Medulla oblongata (tissue), 1 donor: ENCODE results near the gene POLR3A.

ENCODE experiments used
- DNase-seq: peaks from one replicate; pipeline ENCODE4 v3.0.0-alpha.2; 2015; ENCODE audit errors: extremely low spot score

Gene POLR3A

DNA sequence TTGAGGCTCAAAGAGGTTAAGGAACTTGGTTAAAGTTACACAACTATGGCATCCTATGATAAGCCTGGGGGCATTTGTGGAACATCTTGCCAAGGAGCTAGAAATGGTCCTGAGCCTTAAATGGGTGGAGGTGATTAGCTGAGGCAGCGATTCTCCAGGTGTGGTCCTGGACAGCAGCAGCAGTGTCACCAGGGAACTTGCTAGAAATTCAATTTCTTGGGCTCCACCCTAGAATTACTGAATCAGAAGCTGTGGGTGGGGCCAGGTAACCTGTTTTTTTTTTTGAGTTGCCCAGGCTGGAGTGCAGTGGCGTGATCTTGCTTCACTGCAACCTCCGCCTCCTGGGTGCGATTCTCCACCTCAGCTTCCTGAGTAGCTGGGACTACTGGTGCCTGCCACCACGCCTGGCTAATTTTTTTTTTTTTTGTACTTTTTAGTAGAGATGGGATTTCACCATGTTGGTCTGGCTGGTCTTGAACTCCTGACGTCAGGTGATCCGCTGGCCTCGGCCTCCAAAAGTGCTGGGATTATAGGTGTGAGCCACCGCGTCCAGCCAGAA lies 17.5 kb upstream of the POLR3A start:
- DNase-seq, result no peak

DNA sequence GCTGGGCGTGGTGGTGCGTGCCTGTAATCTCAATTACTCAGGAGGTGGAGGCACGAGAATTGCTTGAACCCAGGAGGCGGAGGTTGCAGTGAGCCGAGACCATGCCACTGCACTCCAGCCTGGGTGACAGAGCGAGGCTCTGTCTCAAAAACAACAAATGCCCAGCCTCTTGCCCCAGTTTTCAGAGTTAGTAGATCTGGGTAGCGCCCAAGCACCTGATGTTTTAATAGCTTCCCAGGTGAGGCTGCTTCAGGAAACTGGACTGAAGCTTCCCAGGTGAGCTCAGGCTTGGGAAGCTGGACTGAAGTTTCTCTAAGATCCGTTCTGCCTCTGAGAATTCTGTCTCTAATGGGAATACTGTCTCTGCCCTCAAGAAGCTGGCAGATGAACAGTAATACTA lies 16.5 kb upstream of the POLR3A start:
- DNase-seq, result no peak

DNA sequence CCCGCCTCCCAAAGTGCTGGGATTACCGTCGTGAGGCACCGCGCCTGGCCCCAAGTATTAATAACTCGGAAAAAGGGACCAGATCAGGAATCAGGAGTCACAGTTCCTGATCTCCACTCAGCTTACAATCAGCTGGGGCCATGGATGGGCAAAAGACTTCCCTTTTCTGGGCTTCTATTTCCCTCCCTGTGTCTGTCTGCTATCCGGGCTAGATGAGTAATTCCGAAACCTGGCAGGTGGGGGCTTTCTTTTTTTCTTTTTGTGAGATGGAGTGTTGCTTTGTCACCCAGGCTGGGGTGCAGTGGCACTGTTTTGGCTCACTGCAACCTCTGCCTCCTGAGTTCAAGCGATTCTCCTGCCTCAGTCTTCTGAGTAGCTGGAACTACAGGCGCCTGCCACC lies 15.9 kb upstream of the POLR3A start:
- DNase-seq, result peak; percentile 73

DNA sequence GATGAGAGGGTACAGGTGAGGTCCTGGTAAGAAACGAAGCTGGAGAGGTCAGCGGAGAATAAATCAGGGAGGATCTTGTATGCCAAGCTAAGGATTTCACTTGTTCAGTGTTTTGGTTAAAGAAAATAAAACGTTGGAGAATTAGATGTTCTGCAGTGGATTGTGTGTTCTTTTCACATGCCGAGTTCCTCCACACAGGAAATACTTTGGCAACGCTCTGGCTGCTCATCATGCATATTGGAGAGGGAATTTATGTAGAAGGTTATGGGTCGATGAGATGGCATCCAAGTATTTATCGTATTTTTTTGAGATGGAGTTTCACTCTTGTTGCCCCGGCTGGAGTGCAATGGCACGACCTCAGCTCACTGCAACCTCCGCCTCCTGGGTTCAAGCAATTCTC lies 15.4 kb upstream of the POLR3A start:
- no peak for DNase-seq

DNA sequence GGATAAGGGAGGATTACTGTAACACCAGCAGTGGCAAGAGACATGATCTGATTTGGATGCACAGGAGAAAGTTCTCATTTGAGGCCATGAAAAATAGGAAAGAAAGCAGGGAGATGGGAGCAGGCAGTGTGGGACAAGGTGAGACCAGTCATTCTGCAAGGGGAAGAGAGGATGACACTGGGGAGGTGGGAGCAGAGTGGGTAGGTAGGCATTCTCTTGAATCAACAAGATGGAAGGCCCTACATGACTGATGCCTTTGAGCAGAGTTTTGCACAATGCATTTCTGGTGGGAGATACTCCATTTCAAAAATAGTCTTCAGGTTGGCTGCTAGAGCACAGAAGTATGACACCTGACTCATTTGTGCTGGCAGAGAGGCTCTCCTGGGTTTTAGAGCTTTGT lies 14.9 kb upstream of the POLR3A start:
- DNase-seq, result no peak

DNA sequence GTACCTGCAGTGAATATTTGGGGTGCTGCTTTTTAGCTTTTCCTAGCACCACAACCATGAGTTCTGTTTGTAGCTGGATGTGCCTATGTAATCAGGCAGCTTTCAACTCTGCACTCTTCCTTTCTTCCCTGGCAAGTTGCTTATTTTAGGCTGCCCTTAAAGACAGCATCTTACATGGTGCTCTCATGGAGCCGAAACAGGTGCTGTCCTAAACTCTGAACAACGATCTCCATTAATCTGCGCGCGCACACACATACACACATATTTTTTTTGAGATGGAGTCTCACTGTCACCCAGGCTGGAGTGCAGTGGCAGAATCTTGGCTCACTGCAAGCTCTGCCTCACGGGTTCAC lies 13.4 kb upstream of the POLR3A start:
- no peak for DNase-seq

DNA sequence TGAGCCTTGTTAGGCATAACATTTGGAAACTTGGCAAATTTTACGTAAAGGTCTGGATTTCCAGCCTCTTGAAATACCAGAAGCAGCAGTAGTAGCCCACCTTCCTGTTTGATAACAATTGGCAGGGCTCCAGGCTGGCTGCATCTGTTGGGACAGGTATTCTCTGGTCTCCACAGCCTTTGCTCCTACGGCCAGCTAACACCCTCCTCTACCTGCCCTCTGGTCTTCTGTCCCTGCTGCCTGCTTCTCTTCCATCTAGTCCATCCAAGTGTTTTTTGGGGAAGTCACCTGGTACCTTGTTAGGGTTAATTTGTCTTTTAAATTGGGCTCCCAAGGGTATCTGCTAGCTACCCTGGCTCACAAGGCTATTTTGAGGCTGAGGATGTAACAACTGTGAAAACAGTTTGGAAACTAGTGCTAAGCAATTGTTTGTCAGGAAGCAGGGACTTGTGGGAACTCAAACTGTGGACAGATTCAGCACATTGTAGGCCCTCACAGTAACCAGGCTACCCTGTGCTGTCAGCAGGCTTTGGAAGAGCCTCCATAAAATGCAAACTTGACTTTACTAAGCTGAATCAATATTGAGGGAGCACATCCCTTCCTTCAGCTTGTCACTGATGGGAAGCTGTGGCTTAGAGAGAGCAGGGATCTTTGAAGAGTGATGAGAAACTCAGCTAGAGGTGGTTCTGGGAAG lies 12.9 kb upstream of the POLR3A start:
- no peak for DNase-seq

DNA sequence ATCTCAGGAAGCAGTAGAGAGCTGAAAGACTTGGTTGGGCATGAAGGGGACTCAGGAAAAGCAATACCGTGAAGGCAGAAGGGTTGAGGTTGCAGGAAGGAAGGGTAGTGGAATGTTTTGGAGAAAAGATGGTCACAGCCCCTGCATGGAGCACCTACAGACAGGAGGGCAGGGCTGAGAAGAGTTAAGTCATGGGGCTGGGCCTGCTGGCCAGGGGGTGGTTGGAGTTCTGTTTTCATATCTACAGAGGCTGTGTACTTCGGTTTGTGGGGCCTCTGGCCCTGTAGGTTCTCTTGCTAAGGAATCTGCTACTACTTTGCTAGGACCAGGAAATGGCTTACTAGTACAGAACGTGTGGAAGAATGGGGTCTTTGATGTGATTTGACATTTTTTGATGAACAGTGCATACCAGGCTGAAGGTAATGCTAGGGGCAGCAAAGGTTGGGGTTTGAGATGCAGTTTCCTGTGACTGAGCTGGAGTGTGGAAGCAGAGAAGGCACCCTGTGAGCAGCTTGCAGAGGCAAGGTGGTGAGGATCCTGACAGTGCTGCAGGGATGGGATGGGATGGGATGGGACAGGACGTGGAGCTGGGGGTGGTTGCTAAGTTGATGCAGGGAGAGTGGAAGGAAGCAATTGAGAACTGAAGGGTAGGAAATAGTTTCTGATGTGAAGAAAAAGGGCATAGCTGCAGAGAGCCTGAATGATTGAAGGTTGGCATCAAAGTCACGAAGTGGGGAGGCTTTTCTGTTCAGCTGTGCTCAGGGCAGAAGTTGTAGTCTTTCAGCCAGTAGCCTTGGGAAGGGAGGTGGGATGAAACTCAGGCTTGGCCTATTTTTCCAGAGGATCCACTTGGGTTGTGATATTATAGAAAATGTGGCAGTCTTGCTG lies 12.1 kb upstream of the POLR3A start:
- no peak for DNase-seq

DNA sequence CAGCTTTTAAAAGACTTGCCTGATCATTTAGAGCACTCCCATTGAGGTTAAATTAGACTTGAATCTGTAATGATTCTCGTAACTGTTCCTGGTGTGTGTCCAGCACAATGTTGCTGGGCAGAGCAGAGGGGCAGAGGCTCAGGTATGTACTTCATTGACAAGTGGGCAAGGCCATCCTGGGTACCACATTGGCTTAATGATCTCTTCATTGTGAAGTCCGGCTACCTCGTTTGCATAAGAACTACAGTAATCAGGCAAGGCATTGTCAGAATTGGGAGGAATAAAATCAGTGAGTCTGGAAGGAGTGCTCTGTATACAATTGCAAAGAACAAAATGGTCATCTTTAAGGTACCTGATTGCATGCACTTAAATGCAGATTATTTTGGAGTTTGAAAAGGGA lies 10.4 kb upstream of the POLR3A start:
- no peak for DNase-seq

DNA sequence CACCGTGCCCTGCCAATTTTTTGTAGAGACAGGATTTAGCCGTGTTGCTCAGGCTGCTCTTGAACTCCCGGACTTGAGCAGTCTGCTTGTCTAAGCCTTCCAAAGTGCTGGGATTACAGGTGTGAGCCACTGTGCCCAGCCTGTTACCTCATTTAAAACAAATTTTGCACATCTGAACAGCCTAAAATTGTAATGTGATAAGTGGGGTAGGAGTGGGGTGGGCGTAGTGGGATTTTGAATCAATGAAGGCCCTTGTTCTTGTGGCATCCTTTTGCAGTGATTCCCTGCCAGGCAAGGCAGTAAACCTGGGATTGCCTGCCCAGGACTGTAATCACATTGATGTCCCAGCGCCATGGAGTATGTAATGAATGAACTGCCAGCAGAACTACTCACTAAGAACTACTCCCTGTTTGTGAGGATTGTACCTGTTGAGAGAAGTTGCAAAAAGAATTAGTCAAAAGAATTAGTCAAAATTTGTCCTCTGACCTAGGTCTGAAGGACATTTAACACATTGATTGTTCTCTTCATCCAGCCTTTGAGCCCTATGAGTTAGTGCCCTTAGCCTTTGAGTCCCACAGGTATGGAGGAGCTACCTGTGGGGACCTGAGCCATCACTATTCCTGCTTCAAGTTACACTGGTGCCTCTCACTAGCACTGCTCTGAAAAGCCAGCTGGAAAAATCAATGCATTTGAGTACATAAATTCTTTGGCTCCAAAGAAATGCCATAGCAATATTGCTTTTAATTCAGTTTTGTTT lies 9.7 kb upstream of the POLR3A start:
- DNase-seq, result no peak

DNA sequence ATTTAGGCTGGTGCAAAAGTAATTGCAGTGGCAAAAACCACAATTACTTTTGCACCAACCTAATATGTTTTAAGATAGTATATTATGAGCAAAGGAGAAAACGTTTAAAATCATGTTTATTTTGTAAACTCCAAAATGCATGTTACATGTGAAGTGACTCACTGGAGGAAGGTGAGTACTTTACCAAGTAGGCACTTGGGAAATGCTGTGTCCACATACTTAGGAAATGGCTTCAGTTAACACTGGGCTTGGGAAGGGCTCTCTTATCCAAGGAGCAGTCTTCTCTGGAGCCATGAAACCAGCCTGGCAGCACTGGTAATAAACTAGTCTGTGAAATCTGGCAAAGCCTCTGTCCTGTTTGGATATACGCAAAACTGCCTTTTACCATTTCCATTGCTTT lies 8.8 kb upstream of the POLR3A start:
- DNase-seq, result no peak

DNA sequence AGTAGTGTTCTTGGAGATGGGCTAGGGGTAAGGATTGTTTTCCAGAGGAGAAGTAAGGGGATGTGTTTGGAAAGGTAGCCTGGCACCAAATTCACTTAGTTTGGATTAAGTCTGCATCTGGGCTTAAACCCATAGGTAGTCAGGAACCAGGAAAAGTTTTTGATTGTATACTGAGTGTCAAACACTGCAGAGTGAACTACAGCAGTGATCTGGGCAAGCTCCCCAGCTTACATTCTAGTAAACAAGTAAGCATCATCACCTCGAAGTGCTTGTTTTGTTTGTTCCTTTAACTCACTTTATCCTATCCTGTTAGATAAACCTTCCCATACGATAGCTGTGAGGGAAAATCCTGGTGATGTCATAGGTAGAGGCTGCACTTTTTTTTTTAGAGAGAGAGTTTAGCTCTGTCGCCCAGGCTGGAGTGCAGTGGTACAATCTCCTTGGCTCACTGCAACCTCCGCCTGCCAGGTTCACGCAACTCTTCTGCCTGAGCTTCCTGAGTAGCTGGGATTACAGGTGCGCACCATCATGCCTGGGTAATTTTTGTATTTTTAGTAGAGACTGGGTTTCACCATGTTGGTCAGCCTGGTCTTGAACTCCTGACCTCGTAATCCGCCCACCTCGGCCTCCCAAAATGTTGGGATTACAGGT lies 6.7 kb upstream of the POLR3A start:
- no peak for DNase-seq

DNA sequence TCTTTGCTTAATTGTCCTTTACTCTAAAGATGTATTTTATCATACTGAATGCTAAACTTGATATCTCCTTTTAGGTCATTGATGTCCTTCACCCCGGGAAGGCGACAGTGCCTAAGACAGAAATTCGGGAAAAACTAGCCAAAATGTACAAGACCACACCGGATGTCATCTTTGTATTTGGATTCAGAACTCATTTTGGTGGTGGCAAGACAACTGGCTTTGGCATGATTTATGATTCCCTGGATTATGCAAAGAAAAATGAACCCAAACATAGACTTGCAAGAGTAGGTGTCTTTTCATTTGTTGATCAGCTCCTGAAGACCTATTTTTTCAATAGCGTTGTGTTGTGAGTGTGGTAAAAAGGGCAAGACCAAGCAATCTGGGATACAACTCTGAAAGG lies 6.1 kb upstream of the POLR3A start:
- no peak for DNase-seq

DNA sequence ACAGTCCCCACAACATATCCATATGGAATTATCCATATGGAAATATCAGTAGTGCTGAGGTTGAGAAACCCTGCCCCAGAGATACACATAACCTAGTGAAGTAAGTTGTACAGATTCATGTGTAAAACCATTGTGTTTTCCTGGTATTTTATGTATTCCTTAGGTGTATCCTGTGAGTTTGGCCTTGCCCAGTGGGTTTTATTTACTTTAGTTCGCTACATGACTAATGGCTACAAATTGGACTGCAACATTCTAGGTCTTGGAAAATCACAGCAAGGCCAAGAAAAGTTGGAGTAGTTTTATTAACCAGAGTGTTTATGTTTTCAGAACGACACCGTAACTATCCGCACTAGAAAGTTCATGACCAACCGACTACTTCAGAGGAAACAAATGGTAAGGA lies 5.7 kb upstream of the POLR3A start:
- DNase-seq, result no peak

DNA sequence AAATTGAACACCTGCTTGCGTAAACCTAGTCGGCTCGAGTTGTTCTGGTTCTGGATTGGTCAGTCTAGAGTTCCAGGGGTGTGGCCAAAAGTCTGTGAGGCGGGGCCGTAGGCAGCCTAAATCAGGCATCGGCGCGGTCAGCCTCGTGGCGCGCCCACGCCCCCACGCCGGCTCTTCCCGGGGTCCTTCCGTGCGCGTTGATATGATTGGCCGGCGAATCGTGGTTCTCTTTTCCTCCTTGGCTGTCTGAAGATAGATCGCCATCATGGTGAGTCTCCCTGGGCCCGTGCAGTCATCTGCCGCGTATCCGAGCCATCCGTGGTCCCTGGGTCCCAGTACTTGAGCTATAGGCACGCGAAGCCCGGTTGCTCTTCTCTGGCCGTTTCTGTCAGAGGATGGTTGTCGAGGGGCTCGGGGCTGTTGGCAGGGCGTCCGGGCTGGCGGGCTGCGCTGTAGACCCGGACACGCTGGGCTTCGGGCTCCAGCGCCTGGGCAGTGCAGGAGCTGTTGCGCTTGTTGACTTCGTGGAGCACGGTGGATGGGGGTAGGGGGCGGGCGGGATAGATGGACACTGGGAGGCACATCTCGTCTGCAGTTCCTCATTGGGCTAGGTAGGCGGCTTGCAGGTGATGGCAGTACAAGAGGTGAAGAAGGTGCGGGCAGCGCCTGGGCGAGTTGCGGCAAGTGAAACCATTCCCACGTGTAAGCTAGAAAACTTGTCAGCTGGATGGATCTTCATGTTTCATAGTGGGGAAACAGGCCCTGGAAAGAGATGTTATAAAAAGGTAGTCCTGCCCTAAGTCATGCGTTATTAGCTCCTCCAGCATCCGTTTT lies 4.5 kb upstream of the POLR3A start, which contains the start of gene RPS24:
RPS24 (plus strand) TSS at position 227 of the 834 bp plus-strand sequence; CDS start at position 266, 39 bp downstream.
- peak; percentile 97 for DNase-seq

DNA sequence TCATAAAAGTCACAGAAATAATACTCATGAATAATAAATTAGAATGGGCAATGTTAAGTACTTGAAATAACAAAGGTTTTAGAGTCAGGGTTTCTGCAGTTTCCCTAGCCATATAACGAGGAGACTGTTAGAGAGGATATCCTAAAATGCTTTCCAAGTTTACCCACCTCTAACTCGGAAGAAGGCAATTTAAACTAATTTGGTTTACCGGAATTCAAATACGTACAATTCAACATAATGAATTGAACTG lies 4.0 kb upstream of the POLR3A start:
- no peak for DNase-seq

DNA sequence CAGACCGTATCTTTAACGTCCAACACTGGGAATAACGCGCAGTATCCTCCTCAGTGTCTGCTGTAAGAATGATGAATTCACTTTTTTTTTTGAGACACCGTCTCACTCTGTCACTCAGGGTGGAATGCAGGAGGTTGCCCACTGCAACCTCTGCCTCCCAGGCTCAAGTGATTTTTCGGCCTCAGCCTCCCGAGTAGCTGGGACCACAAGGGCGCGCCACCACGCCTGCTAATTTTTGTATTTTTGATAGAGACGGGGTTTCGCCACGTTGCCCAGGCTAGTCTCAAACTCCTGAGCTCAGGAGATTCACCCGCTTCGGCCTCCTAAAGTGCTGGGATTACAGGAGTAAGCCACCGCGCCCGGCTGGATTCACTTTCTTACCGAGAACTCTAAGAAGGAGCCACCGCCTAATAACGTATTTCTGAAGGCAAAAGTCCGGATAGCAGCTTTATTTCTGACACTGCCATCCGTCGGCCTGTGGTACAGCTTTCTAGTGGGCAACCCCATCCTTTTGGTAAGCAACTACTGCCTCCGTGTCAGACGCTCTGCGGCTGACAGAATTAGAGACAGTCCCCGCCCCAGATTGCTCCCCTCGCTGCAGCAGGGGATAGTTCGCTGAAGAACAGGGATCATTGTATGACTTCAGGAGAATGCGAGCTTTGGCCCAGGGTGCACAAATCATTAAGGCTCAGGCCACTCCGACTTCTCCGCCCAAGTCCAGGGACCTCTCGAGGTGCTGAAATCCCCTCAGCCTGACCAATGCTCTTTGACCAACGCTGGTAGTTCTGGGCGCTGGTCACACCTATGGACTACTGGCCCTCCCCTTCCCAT lies 662 bp downstream of the POLR3A start:
- no peak for DNase-seq

DNA sequence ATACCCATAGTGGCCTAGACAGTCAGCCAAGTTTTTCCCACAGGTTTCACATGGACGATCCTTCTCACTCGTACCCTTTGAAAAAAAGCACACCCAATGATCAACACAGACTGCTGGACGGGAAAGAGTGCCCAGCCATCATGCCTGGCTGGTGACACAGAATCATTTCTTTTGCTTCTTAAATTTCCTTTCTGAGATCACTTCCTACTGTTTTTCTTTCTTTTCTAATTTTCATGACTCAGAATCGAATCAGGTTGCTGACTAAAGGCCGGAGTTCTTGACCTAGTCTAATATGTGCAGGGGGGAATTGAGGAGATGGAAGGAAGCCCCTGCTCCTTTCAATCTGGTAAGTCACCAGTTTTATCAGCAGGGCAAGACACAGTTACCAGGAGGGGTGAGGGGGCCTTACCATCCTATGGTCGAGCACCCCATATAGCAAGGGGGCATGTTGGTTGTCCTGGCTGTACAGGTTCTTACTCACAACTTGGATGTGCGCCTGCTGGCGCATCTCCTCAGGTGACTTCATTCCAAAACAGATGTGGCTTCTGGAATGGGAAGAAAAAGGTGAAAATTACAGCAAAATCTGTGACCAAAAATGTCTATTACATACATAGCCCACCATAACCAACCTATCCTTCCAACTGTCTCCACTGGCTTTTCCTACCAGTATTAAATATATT lies 3.5 kb downstream of the POLR3A start:
- DNase-seq, result no peak

DNA sequence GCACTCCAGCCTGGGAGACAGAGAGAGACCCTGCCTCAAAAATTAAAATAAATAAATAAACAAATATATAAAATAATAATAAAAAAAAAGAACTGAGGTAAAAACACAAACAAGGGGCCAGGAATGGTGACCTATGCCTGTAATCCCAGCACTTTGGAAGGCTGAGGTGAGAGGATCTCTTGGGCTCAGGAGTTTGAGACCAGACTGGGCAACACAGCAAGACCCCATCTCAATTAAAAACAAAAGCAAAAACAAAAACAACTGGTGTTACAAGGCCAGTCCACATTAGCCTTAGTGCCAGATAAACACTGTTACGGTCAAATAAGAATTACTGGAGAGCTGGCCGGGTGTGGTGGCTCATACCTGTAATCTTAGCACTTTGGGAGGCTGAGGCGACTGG lies 5.6 kb downstream of the POLR3A start:
- DNase-seq, result no peak

DNA sequence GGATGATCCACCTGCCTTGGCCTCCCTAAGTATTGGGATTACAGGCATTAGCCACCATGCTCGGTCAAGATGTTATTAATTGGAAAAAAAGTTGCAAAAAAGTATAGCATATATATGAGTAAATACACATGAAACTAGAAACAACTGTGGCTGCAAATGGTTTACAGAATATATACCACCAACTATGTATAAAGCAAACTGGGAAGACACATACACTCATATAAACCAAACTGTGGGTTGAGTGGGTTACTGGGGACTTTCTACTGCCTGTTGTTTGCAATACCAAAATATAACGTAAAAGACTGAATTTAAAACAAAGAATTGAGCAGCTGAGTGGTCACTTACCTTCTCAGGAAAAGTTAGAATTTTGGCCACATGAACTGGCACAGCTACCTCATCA lies 8.1 kb downstream of the POLR3A start:
- no peak for DNase-seq
